Right cardiac atrium (tissue), 5 donors: ENCODE measurements around the gene SIK3. TPM values are rescaled to one million over a fixed set of nuclear protein-coding genes. Genes with fewer than 3 reads are reported as not detected.
"Not testable (repeated sequence)": the region's sequence is repeated elsewhere in the genome, so short reads cannot be mapped to it uniquely, and the experiment has no call there.

Source experiments
- ATAC-seq, 2 donors: fragments of 200-7000 bp; cut with Tn5 transposase; one replicate each; pipeline versions ENCODE4 v1.8.0 to v1.9.1; 2020; ENCODE audit warnings: moderate library complexity in 2 of 2, mild to moderate bottlenecking in 1 of 2
- DNase-seq, 3 donors: peaks; one replicate each; pipeline ENCODE4 v3.0.0-alpha.2; 2020
- H3K27ac ChIP-seq: one replicate; pipeline ENCODE4 v1.5.1; 2013; ENCODE audit warnings: mild to moderate bottlenecking, low read length, control low read depth, moderate library complexity
- H3K27me3 ChIP-seq: one replicate; pipeline ENCODE4 v1.6.1; 2013; ENCODE audit not compliant: control insufficient read depth, insufficient read depth
- H3K4me1 ChIP-seq: one replicate; pipeline ENCODE4 v1.6.1; 2013; ENCODE audit warnings: low read length; ENCODE audit not compliant: control insufficient read depth, insufficient read depth
- H3K4me3 ChIP-seq: one replicate; pipeline ENCODE4 v1.5.1; 2013; ENCODE audit warnings: low read length, control low read depth
- H3K9me3 ChIP-seq: one replicate; pipeline ENCODE4 v1.6.1; 2013; ENCODE audit warnings: low read length; ENCODE audit not compliant: control insufficient read depth
- WGBS: extraction: QIAGEN DNeasy Blood & Tissue Kit; methylation state at CpG from one replicate; pipeline ENCODE4 v1.1.7; 2013; 5-methylcytosine and 5-hydroxymethylcytosine counted together
- intact Hi-C, 4 donors: fragments of 100-400 bp; cut with DNase I; formaldehyde crosslinking; loops; one replicate each; pipeline versions ENCODE4 v1.11.0 to v1.14.0; 2022 to 2023
- polyA plus RNA-seq: library from polyadenylated mRNA; stranded (reverse); fragments of 200-250 nt; gene quantifications from one replicate; pipeline ENCODE4 v1.2.3, GENCODE V29; 2013
- total RNA-seq, 4 donors: library from RNA; stranded (reverse); fragmentation: NEBNext Ultra II Directional; extraction: Animal tissue kit (Norgen Biotek cat#: 25700); gene quantifications; one replicate each; pipeline ENCODE4 v1.2.1, GENCODE V29; 2021
- donor health status: healthy with polysubstance abuse.
- donor health status: DM: no; HTN: yes; CAD: no.
- donor health status: DM: no; HTN: no; CAD: no.
- donor health status: DM: no; HTN: yes; CAD: no; lungs with severe emphysema.
- donor health status: DM: yes; HTN: yes; CAD: no.

Gene SIK3
- total and polyA plus RNA-seq, 5 donors: 13.4 to 46.6 (median 34.6) TPM

- H3K27ac ChIP-seq: no peak overlapping the region
- no peak overlapping the region for H3K4me3 ChIP-seq
- no peaks in the 10 kb centered on the region for H3K27me3 ChIP-seq
- peaks cover 5% of the 10 kb centered on the region for H3K4me1 ChIP-seq
- intact Hi-C loops: no loop called here
- H3K9me3 ChIP-seq: no peaks in the 10 kb centered on the region
- peak in 1 of 2 donors; percentile 18 for ATAC-seq
- DNase-seq: no peak
- WGBS: 48% methylated on average over 4 of the region's 4 CpGs
Observed at GRCh38 chr11:117058761-117059261, 39.4 kb downstream of the SIK3 start.

- intact Hi-C loops: no loop called here
- H3K27me3 ChIP-seq: no peaks in the 10 kb centered on the region
- H3K27ac ChIP-seq: no peak overlapping the region
- no peak overlapping the region for H3K4me3 ChIP-seq
- no peaks in the 10 kb centered on the region for H3K9me3 ChIP-seq
- ATAC-seq (no peak), DNase-seq (no peak)
- H3K4me1 ChIP-seq: peaks cover 5% of the 10 kb centered on the region
Observed at GRCh38 chr11:117057727-117058126, 40.5 kb downstream of the SIK3 start.

GRCh38 chr11:117057317-117057716 lies 40.9 kb downstream of the SIK3 start:
- WGBS: 97% methylated on average over 5 of the region's 5 CpGs
- no peak overlapping the region for H3K27ac ChIP-seq
- no peak for ATAC-seq
- H3K27me3 ChIP-seq: no peaks in the 10 kb centered on the region
- H3K4me3 ChIP-seq: no peak overlapping the region
- no peak for DNase-seq
- H3K4me1 ChIP-seq: peaks cover 5% of the 10 kb centered on the region
- no peaks in the 10 kb centered on the region for H3K9me3 ChIP-seq
- intact Hi-C loops: no loop called here

GRCh38 chr11:117055469-117055868 lies 42.8 kb downstream of the SIK3 start:
- H3K4me1 ChIP-seq: peaks cover 6% of the 10 kb centered on the region
- no peak overlapping the region for H3K27ac ChIP-seq
- intact Hi-C loops: no loop called here
- H3K4me3 ChIP-seq: no peak overlapping the region
- H3K9me3 ChIP-seq: no peaks in the 10 kb centered on the region
- WGBS: 83% methylated on average over 5 of the region's 5 CpGs
- ATAC-seq (no peak), DNase-seq (no peak)
- no peaks in the 10 kb centered on the region for H3K27me3 ChIP-seq

GRCh38 chr11:117054382-117054781 lies 43.8 kb downstream of the SIK3 start:
- DNase-seq (no peak), ATAC-seq (no peak)
- H3K4me3 ChIP-seq: no peak overlapping the region
- H3K27me3 ChIP-seq: no peaks in the 10 kb centered on the region
- intact Hi-C loops: no loop called here
- H3K4me1 ChIP-seq: peaks cover 6% of the 10 kb centered on the region
- H3K27ac ChIP-seq: no peak overlapping the region
- WGBS: 94% methylated on average over 1 of the region's 1 CpG
- no peaks in the 10 kb centered on the region for H3K9me3 ChIP-seq

GRCh38 chr11:117052196-117053149 lies 45.8 kb downstream of the SIK3 start:
- Histone ChIP-seq H3K4me3 (no peak overlapping the region), H3K4me1 (peaks cover 3% of the 10 kb centered on the region), H3K27me3 (no peaks in the 10 kb centered on the region), H3K27ac (no peak overlapping the region), H3K9me3 (no peaks in the 10 kb centered on the region)
- intact Hi-C loops: no loop called here
- ATAC-seq (no peak), DNase-seq (no peak)
- WGBS: 94% methylated on average over 8 of the region's 8 CpGs

- H3K27ac ChIP-seq, intact Hi-C loops, ATAC-seq, DNase-seq, H3K4me1 ChIP-seq, H3K4me3 ChIP-seq, H3K27me3 ChIP-seq, H3K9me3 ChIP-seq: not testable (repeated sequence)
- 92% methylated on average over 9 of the region's 9 CpGs for WGBS
Observed at GRCh38 chr11:117050121-117050520, 48.1 kb downstream of the SIK3 start.

GRCh38 chr11:117046627-117047026 lies 51.6 kb downstream of the SIK3 start:
- intact Hi-C loops, H3K4me3 ChIP-seq, ATAC-seq, DNase-seq, H3K27ac ChIP-seq, H3K9me3 ChIP-seq, H3K27me3 ChIP-seq, H3K4me1 ChIP-seq: not testable (repeated sequence)
- WGBS: 90% methylated on average over 5 of the region's 5 CpGs

GRCh38 chr11:117045956-117046355 lies 52.3 kb downstream of the SIK3 start:
- no peaks in the 10 kb centered on the region for H3K27me3 ChIP-seq
- WGBS: 90% methylated on average over 1 of the region's 1 CpG
- H3K9me3 ChIP-seq: no peaks in the 10 kb centered on the region
- H3K27ac ChIP-seq: no peak overlapping the region
- H3K4me3 ChIP-seq: no peak overlapping the region
- H3K4me1 ChIP-seq: peaks cover 6% of the 10 kb centered on the region
- intact Hi-C loops: no loop called here
- DNase-seq: no peak
- peak; percentile 47 to 71 for ATAC-seq

- no peaks in the 10 kb centered on the region for H3K9me3 ChIP-seq
- no peak overlapping the region for H3K4me3 ChIP-seq
- intact Hi-C loops: no loop called here
- 46% methylated on average over 5 of the region's 5 CpGs for whole genome bisulfite sequencing
- H3K27me3 ChIP-seq: no peaks in the 10 kb centered on the region
- DNase-seq: no peak
- ATAC-seq: peak; percentile 51
- no peak overlapping the region for H3K27ac ChIP-seq
- peaks cover 6% of the 10 kb centered on the region for H3K4me1 ChIP-seq
Observed at GRCh38 chr11:117045196-117045595, 53.0 kb downstream of the SIK3 start.

GRCh38 chr11:117044287-117045035 lies 53.8 kb downstream of the SIK3 start:
- no peak overlapping the region for H3K27ac ChIP-seq
- intact Hi-C loops: no loop called here
- no peaks in the 10 kb centered on the region for H3K9me3 ChIP-seq
- no peak for DNase-seq
- no peaks in the 10 kb centered on the region for H3K27me3 ChIP-seq
- H3K4me1 ChIP-seq: peaks cover 6% of the 10 kb centered on the region
- H3K4me3 ChIP-seq: no peak overlapping the region
- ATAC-seq: peak in 1 of 2 donors; percentile 56
- 72% methylated on average over 7 of the region's 7 CpGs for WGBS
